ENCODE data around the gene ETV2. TPM values are rescaled to one million over a fixed set of nuclear protein-coding genes. Genes with fewer than 3 reads are reported as not detected.
"Not testable (repeated sequence)": the region's sequence is repeated elsewhere in the genome, so short reads cannot be mapped to it uniquely, and the experiment has no call there.

Gene ETV2
- total RNA-seq (ENCODE audit: low replicate concordance): 0.81 and 1.6 TPM in 2 replicates

- peak; percentile 12 for DNase-seq (ENCODE audit: low read depth)
- TF ChIP-seq CTCF (IDR thresholded peaks at IDR 0.05; ENCODE audit: insufficient read depth, low read length): no peak
- no peak within 1 kb of the TSS for H3K4me3 ChIP-seq (ENCODE audit: low read depth, low read length)
These were observed at the start of gene ETV2 for GRCh38 chr19:35641515-35642151. ETV2 (plus strand) TSS chr19:35641745; CDS start chr19:35642461, 716 bp downstream.

- no peak overlapping the region for H3K4me3 ChIP-seq (ENCODE audit: low read depth, low read length)
- peak; percentile 59 for TF ChIP-seq CTCF (IDR thresholded peaks at IDR 0.05; ENCODE audit: insufficient read depth, low read length)
- DNase-seq (ENCODE audit: low read depth): peak; percentile 65
These were observed 49.3 kb upstream of the ETV2 start for GRCh38 chr19:35592226-35592625.

- not testable (repeated sequence) for DNase-seq (ENCODE audit: low read depth); H3K4me3 ChIP-seq (ENCODE audit: low read depth, low read length)
These were observed 46.5 kb upstream of the ETV2 start for GRCh38 chr19:35595026-35595425.

GRCh38 chr19:35595928-35596327 lies 45.6 kb upstream of the ETV2 start:
- no peak for DNase-seq (ENCODE audit: low read depth)
- no peak for TF ChIP-seq CTCF (IDR thresholded peaks at IDR 0.05; ENCODE audit: insufficient read depth, low read length)
- no peak overlapping the region for H3K4me3 ChIP-seq (ENCODE audit: low read depth, low read length)

- no peak overlapping the region for H3K4me3 ChIP-seq (ENCODE audit: low read depth, low read length)
- TF ChIP-seq CTCF (IDR thresholded peaks at IDR 0.05; ENCODE audit: insufficient read depth, low read length): no peak
- peak; percentile 5 for DNase-seq (ENCODE audit: low read depth)
These were observed 45.1 kb upstream of the ETV2 start for GRCh38 chr19:35596366-35596999.

- H3K4me3 ChIP-seq (ENCODE audit: low read depth, low read length): no peak overlapping the region
- DNase-seq (ENCODE audit: low read depth): no peak
- no peak for TF ChIP-seq CTCF (IDR thresholded peaks at IDR 0.05; ENCODE audit: insufficient read depth, low read length)
These were observed 39.6 kb upstream of the ETV2 start for GRCh38 chr19:35601971-35602370.

GRCh38 chr19:35604436-35604835 lies 37.1 kb upstream of the ETV2 start:
- DNase-seq (ENCODE audit: low read depth); H3K4me3 ChIP-seq (ENCODE audit: low read depth, low read length): not testable (repeated sequence)

- not testable (repeated sequence) for DNase-seq (ENCODE audit: low read depth); H3K4me3 ChIP-seq (ENCODE audit: low read depth, low read length)
These were observed 34.4 kb upstream of the ETV2 start for GRCh38 chr19:35607170-35607569.

Measured in fibroblast of the aortic adventitia (primary cell).